NCI-H1048 (cell line): ENCODE data around the gene CDT1.

Experiments
- DNase-seq: peaks from one replicate; lab custom pipeline; 2025; lab: John Stamatoyannopoulos, UW

CDT1 gene

DNA sequence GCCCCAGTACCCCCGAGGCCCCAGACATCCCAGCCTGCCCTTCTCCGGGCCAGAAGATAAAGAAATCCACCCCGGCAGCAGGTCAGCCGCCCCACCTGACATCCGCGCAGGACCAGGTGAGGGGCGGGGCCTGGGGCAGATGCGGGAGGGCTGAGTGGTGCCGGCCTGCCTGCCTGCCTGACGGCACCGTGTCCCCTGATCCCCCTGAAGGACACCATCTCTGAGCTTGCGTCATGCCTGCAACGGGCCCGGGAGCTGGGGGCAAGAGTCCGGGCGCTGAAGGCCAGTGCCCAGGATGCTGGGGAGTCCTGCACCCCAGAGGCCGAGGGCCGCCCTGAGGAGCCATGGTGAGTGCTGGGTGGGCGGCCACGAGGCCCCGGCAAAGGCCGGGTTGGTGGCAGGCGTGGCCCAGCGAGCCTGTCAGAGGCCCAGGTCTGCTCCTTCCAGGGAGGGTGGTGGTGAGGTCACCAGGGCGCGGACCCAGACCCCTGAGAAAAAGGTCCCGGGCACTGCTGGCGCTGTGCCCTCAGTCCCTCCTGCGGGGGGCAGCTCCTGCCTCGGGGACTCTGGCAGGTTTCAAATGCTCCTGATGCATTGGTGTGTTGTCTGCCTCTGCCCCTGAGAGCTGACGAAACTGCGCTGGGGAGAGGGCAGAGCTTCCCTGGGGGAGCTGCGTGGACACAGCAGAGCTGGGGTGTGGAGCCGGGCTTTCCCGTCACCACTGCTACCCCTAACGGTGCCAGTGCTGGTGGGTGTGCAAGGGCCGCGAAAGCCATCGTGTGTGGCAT lies 1.2 kb downstream of the CDT1 start:
- DNase-seq: peak; percentile 8

DNA sequence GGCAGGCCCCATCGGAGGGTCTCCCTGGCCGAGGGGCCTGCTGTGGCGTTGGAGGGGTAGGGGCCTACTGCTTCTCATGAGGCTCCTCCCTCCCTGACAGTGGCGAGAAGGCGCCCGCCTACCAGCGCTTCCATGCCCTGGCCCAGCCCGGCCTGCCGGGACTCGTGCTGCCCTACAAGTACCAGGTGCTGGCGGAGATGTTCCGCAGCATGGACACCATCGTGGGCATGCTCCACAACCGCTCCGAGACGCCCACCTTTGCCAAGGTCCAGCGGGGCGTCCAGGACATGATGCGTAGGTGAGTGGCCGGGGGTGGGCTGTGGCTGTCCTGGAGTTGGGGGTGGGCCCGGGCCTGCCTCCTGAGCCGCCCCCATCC lies 1.7 kb downstream of the CDT1 start:
- no peak for DNase-seq

DNA sequence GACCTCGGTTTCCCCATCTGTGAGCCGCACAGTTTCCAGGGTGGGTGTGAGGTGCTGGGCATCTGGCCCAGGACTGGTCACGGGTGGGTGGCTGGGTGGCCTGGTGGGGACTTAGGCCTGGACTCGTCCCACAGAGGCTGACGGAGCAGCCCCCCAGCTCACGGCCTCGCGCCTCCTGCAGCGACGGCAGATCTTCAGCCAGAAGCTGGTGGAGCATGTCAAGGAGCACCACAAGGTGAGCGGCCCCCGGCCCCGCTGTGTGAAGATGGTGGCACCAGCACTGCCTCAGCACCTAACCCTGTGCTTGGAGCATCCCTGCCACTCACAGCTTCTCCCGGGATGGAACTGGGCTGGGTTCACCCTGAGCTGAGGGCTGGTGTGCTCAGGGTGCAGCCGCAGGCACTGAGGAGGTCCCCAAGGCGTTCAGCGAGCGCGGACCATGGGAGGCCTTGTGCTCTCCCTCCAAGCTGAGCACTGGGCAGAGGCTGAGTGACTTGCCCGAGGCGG lies 2.4 kb downstream of the CDT1 start:
- no peak for DNase-seq

DNA sequence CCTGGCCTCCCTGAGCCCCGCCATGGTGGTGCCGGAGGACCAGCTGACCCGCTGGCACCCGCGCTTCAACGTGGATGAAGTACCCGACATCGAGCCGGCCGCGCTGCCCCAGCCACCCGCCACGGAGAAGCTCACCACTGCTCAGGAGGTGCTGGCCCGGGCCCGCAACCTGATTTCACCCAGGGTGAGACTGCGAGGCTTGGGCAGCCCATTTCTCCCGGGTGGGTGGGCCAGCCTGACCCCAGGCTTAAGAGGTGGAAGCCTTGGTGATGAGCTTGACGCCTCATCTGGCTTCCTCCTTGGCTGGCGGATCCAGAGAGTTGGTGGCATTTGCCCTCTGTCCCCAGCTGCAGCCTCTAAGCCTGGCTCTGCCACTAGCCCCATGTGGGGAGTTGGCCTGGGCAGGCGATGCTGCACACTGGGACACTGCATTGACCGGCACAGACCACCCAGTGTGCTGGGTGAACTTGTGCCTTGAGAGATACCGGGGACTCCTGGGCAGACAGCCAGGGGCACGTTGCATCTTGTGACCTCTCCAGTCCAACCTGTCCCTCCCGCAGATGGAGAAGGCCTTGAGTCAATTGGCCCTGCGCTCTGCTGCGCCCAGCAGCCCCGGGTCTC lies 3.0 kb downstream of the CDT1 start:
- no peak for DNase-seq

DNA sequence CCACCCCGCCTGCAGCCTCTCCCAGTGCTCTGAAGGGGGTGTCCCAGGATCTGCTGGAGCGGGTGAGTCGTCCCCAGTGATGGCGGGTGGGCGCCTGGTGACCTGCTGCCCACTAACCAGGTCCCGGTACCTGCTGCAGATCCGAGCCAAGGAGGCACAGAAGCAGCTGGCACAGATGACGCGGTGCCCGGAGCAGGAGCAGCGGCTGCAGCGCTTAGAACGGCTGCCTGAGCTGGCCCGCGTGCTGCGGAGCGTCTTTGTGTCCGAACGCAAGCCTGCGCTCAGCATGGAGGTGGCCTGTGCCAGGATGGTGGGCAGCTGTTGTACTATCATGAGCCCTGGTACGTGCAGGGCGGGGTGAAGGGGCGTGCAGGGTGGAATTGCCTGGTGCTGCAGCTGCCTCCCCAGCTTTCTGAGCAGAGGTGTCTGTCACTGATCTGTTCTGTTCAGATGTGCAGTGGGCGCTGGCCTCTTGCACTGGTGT lies 3.6 kb downstream of the CDT1 start:
- DNase-seq: no peak

DNA sequence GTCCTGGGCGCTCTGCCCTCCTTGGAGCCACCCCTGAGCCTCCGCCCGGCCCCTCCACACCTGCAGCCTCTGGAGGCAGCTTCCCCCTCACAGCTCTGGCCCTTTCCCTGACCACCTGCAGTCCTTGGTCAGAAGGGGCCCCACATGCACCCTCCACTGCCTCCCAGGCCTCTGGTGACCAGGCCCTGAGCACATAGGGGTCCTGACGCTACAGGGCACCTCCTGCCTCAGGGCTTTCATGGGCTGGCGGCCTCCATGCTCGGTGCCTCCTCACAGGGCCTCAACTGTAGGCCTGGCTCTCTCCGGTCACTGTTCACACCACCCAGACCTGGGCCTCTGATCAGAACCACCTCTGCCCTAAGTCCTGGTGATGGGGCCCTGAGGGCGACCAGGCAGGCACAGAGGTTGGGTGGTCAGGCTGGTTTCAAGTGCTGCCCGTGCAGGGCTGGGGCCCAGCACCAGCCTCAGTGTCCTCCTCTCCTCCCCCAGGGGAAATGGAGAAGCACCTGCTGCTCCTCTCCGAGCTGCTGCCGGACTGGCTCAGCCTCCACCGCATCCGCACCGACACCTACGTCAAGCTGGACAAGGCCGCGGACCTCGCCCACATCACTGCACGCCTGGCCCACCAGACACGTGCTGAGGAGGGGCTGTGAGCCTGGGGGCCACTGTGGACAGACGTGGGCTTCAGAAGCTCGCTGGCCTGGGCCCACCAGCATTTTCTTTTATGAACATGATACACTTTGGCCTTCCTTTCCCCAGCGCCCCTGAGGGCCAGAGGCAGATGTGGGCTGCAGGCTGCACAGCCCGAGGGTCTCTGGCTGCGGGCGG lies 4.3 kb downstream of the CDT1 start:
- DNase-seq: no peak

DNA sequence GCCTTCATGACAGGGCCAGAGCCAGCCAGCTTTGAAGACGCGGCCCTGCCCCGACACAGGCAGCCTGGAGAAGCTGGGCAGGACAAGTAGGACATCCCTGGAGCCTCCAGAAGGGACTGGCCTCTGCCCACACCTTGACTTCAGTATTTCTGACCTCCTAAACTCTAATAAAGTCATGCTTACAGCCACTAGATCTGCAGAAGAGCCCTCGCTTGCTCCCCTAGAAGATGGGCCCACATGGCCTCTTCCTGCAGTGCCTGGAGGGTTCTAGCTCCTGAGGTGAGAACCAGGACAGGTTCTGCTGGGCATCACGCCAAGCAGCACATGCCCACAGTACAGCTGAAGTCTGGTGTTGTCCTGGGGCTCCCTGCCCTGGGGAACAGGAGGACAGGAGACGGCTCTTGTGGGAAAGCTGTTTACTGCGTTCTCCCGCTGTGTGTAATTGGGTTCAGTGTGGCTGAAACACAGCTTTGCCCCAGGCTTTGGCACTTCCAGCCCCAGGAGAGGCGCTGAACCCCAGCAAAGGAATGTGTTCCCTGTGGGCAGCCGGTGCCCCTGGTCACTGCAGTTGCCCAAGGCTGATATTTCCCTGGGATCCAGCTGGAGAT lies 5.6 kb downstream of the CDT1 start:
- DNase-seq: no peak

DNA sequence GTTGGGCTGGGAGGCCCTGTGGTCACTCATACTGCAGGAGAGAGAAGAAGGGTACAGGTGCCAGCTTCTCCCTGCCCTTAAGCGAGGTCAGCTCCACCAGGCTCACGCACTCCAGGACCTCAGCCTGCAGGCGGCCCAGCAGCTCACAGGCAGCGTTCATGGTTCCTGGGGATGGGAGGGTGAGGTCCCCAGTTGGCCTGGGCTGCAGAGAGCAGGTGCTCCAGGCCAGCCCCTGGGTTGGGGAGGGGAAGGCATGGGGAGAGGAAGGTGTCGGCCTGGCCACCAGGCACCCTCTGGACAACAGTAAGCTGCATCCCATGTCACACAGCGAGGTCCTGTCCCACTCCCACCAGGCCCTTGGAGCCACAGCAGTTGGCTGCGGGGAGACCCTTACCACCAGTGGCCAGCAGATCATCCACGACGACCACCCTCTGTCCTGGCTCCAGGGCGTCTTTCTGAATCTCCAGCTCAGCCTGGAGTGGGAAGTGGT lies 6.1 kb downstream of the CDT1 start:
- no peak for DNase-seq

DNA sequence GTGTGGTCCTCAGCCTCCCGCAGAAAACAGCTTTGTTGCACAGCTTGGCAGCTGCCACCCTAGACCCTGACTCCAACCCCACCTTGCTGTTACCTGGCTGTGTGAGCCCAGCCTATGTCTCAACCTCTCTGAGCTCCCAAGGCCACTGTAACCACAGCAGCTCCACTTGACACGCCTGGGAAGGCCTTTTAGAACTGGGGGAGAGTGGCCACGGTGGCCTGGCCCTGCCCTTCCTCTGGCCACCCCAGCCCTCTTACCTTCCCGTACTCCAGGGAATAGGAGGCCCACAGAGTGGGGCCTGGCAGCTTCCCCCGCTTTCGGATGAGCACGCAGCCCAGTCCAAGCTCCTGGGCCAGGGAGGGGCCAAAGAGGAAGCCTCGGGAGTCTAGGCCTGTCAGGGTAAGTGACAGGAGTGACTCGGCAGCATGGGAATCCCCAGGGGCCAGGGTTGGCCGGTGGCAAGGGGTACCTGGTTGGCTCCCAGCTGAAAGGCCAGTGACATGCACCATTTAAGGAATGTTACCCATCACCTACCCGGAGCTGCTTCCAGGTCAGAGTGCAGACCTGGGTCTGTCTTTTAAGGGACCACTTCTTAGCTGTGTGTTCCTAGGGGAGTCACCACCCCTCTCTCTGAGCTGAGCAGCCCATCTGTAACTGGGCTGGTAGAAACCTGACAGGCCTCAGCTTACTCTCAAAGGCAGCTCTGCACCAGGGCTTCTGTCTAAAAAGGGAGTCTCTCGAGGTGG lies 6.8 kb downstream of the CDT1 start:
- DNase-seq: no peak

DNA sequence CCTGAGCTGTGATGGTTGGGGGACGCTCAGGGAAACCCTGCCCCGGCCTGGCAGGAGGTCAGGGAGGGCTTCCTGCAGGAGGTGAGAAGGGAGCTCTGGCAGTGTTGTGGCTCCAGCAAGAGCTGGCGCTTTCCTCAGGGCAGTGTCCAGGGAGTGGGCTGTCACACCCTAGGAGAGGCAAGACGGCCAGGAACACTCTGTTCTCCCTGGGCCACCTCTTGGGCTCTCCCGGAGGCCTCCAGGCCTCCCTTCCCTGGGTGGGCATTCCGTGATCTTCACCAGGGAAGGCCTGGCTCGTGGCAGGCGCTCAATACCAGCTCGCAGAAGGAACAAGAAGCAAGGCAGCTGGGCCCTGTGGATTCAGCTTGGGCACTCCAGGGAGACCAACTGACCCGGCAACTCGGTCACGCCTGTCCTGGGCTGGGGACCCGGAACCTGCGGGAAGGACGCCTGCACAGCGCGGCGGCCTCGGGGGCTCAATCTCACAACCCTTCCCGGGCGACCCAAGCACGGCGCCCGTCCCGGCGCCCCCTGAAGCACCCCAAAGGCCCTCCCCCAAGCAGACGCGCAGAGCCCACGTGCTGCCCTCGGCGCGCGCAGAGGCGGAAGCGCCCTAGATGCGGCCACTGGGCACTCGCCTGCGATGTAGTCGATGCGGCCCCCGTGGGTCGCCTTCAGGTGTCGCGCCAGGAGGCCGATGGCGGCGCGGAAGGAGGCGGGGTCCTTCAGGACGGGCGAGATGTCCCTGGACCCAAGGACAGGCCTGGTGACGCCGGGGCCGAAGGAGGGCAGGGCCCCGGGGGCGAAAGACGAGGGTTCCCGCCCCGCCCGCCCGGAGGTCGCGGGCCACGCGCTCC lies 7.6 kb downstream of the CDT1 start:
- peak; percentile 57 for DNase-seq

DNA sequence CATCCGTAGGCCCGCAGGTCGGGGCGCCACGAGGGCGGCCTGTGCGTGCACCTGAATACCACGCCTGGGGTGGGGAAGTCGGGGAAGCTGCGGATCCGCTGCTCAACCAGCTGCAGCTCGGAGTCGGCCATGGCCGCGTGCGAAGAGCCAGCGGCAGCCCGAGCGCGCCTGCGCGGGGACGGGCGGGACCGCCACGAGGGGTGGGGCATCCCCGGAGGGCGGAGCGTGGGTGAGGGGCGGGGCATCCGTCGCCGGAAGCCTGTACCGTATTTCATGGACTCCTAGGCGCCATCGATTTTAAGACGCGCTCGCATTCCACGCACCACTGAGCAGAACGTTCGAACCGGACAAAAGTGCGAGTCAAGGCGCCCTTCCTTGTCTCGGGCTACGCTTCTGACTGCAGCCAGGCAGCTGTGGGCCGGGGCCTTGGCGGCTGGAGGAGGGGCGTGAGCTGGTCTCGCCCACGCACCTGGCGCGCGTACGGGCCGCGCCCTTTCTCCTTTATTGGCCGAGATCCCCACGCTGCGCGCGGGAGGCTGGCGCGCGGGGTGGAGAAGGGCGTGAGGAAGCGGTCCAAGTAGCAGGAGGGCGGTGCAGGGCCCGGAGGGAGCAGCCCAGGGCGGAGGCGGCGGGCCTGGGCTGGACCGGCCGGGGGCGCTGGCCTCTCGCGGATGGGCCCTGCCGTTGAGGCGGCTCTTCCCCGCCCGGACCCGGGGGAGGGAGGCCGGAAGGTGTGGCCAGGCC lies 8.4 kb downstream of the CDT1 start, which contains the start of gene APRT:
Gene APRT, minus strand, starts transcription at position 160 of the 744 bp plus-strand sequence. Its CDS starts 29 bp downstream, at position 131.
- peak; percentile 43 for DNase-seq

DNA sequence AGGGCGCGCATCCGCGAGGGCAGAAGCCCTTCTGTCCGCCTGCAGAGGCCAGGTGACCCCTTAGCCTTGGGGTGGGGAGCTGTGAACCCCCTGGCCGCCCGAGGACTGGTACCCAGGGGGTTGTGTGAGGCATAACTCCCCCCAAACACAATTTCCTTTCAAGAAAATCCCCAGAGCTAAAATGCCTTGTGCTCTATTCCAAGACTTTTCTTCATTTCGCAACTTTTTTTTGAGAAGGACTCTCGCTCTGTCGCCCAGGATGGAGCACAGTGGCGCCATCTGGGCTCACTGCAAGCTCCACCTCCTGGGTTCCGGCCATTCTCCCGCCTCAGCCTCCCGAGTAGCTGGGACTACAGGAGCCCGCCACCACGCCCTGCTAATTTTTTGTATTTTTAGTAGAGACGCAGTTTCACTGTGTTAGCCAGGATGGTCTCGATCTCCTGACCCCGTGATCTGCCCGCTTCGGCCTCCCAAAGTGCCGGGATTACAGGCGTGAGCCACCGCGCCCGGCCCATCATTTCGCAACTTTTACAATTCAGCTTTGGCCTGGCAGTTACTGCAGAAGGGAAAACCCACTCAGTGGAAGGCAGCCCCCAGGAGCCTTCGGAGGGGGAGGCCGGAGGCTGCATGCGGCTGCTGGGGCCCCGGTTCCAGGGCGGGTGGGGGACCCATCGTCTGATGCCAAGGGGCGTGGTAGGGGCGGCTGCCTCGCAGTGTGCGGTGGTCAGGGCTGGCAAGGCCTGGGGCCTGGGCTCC lies 9.1 kb downstream of the CDT1 start:
- no peak for DNase-seq

DNA sequence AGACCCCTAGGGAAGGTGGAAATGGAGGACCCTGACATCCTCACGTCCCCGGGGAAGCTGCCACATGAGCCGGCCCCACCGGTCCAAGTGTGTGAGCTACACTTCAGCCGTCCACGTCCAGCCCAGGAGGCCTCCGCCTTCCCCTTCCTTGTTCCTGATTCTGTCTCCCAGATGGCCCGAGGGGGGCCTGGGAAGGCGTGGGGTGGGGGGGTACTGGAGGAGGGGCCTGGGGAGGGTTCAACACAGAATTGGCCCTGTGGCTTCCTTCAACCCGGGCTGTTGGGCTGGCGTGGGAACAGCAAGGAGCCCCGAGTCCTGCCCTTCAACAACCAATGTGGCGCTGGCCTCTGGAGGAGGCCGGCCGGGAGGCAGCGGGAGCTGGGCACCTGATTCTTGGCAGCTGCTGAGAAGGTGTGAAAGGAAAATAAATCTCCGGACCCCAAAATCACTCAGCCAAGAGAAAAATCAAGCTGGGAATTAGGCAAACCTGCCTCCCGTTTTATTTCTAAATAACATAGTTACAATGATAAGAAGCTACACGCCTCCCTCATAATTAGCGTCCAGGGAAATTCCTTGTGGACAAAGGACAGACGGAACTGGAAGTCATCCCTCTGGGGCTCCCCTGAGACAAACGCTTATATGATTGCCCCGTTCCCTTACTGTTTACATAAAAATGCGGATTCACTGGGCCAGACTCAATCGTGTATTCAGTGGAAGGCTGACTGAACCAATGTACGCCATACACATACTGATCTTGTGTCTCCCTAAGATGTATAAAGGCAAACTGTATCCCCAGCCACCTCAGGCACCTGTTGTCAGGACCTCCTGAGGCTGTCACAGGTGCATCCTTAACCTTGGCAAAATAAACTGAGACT lies 9.9 kb downstream of the CDT1 start:
- DNase-seq: no peak

DNA sequence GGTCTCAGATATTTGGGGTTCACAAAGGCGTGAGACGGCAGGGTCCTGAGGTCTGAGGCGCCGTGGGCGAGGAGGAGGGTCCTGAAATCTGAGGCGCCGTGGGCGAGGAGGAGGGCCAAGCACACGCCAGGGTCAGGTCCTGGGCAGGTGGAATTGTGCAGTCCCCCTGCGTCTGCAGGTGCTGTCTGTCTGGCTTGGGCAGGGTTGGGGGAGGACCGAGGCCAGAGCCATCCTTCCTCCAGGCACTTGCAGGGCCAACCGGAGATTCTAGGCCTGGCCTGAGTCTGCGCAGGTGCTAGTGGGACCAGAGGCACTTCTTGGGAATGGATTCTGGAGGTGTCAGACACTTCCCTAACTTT lies 10.5 kb downstream of the CDT1 start:
- DNase-seq: no peak

DNA sequence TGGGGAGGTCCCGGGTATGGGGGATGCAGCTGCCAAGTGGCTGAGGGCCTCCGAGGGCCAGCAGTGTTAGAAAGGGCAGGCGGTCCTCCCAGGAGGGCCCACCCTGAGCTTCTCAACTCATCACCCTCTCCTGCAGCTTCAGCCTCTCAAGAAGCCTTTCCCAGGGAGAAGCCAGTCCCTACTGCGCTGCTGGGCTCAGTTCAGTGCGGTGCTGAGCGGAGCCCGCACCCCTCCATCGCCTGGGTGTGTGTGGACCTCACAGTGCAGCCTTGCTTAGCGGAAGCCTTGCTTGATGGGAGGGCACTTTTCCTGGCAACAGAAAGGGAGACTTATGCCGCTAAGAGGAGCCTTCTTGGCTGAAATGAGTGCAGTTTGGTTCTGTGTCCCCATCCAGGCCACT lies 11.6 kb downstream of the CDT1 start:
- no peak for DNase-seq

DNA sequence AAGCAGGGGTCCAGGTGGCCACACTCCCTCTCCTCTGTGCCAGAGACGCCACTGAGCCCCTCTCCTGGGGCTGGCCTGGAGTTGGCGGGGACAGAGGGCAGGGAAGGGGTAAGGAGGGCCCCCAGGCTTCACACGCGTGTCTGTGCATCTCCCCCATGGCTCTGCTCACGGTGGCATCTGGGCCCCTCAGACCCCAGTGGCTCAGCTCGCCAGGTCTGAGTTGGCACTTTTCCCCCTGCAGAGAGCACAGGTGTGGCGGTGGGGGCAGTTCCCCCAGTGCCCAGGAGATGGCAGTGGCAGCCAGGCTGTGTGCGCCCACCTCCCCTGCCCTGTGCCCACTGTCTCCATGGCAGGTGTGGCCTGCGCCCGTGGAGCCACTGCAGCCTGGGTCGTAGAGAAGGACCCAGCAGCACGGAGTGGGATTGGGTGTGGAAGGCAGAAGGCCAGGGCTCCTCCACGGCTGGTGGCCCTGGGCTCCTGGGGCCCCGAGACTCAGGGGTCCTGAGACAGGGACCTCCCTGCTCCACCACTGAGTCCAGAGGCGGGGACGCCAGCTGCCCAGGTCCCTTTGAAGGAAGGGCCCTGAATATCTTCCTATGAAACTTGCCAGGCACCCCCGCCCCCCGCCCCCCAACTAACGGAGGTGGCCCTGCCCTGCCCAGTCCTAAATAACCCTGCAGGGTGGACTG lies 12.5 kb downstream of the CDT1 start:
- DNase-seq: no peak
